ENCODE data around the gene CREBBP.

Gene CREBBP

GRCh38 chr16:3825103-3825502 is 55.4 kb downstream of the CREBBP start:
- no peak for DNase-seq (ENCODE audit: low read depth in 2 of 2)

- no peak for DNase-seq (ENCODE audit: low read depth in 2 of 2)
Observed at GRCh38 chr16:3824121-3824795, 56.3 kb downstream of the CREBBP start.

GRCh38 chr16:3823427-3823826 is 57.1 kb downstream of the CREBBP start:
- DNase-seq (ENCODE audit: low read depth in 2 of 2), result no peak

- DNase-seq (ENCODE audit: low read depth in 2 of 2), result no peak
Observed at GRCh38 chr16:3822366-3823045, 58.0 kb downstream of the CREBBP start.

- DNase-seq (ENCODE audit: low read depth in 2 of 2), result no peak
Observed at GRCh38 chr16:3821184-3821583, 59.3 kb downstream of the CREBBP start.

- DNase-seq (ENCODE audit: low read depth in 2 of 2), result no peak
Observed at GRCh38 chr16:3819746-3820724, 60.5 kb downstream of the CREBBP start.

- no peak for DNase-seq (ENCODE audit: low read depth in 2 of 2)
Observed at GRCh38 chr16:3819175-3819527, 61.4 kb downstream of the CREBBP start.

- no peak for DNase-seq (ENCODE audit: low read depth in 2 of 2)
Observed at GRCh38 chr16:3816326-3816725, 64.2 kb downstream of the CREBBP start.

GRCh38 chr16:3814755-3815154 is 65.8 kb downstream of the CREBBP start:
- DNase-seq (ENCODE audit: low read depth in 2 of 2), result no peak

- DNase-seq (ENCODE audit: low read depth in 2 of 2), result no peak
Observed at GRCh38 chr16:3812469-3813172, 67.9 kb downstream of the CREBBP start.

GRCh38 chr16:3810818-3811217 is 69.7 kb downstream of the CREBBP start:
- no peak for DNase-seq (ENCODE audit: low read depth in 2 of 2)

- DNase-seq (ENCODE audit: low read depth in 2 of 2), result no peak
Observed at GRCh38 chr16:3810198-3810664, 70.3 kb downstream of the CREBBP start.

- DNase-seq (ENCODE audit: low read depth in 2 of 2), result no peak
Observed at GRCh38 chr16:3808308-3809063, 72.0 kb downstream of the CREBBP start.

GRCh38 chr16:3807425-3808123 is 72.9 kb downstream of the CREBBP start:
- no peak for DNase-seq (ENCODE audit: low read depth in 2 of 2)

GRCh38 chr16:3804426-3805016 is 76.0 kb downstream of the CREBBP start:
- DNase-seq (ENCODE audit: low read depth in 2 of 2), result no peak

- DNase-seq (ENCODE audit: low read depth in 2 of 2), result no peak
Observed at GRCh38 chr16:3800477-3801270, 79.8 kb downstream of the CREBBP start.

- DNase-seq (ENCODE audit: low read depth in 2 of 2), result no peak
Observed at GRCh38 chr16:3800019-3800418, 80.5 kb downstream of the CREBBP start.

- DNase-seq (ENCODE audit: low read depth in 2 of 2), result no peak
Observed at GRCh38 chr16:3799354-3799753, 81.2 kb downstream of the CREBBP start.

- no peak for DNase-seq (ENCODE audit: low read depth in 2 of 2)
Observed at GRCh38 chr16:3798838-3799237, 81.7 kb downstream of the CREBBP start.
